Neutrophil (primary cell): ENCODE results near the gene MALRD1.

Experiments
- H3K27ac ChIP-seq: fragments of 200-600 bp; sonication (generic); 2 replicates; pipeline ENCODE4 v1.5.1; 2016; ENCODE audit warnings: mild to moderate bottlenecking, moderate library complexity
- H3K27me3 ChIP-seq: fragments of 200-600 bp; sonication (generic); 2 replicates; pipeline ENCODE4 v1.6.0; 2016; ENCODE audit warnings: mild to moderate bottlenecking
- H3K36me3 ChIP-seq: fragments of 200-600 bp; sonication (generic); 2 replicates; pipeline ENCODE4 v1.5.1; 2017
- H3K4me1 ChIP-seq, 2 experiments: fragments of 200-600 bp in 1 of 2; sonication (generic) in 1 of 2; 1 replicate in 1 of 2; 2 replicates in 1 of 2; pipeline versions ENCODE4 v1.5.1 to v1.6.1; 2013 to 2016; ENCODE audit warnings: low read depth in 1 of 2, low read length in 1 of 2, mild to moderate bottlenecking in 1 of 2, moderate library complexity in 1 of 2; ENCODE audit not compliant: control insufficient read depth in 1 of 2, insufficient read depth in 1 of 2
- H3K4me3 ChIP-seq, 2 experiments: fragments of 200-600 bp in 1 of 2; sonication (generic) in 1 of 2; 1 replicate in 1 of 2; 2 replicates in 1 of 2; pipeline ENCODE4 v1.5.1; 2013 to 2016; ENCODE audit warnings: low read depth in 1 of 2, low read length in 1 of 2, mild to moderate bottlenecking in 1 of 2, moderate library complexity in 1 of 2
- H3K9me3 ChIP-seq: fragments of 200-600 bp; sonication (generic); 2 replicates; pipeline ENCODE4 v1.5.1; 2016
- CTCF ChIP-seq: fragments of 200-600 bp; sonication (generic); IDR thresholded peaks from 2 replicates; pipeline ENCODE4 v1.5.1; 2016; ENCODE audit warnings: antibody characterized with exemption

Gene MALRD1

GRCh38 chr10:19451937-19452336, 403.3 kb downstream of the MALRD1 start:
- H3K27me3 ChIP-seq: no peaks in the 10 kb centered on the region
- no peak for TF ChIP-seq CTCF
- no peaks in the 10 kb centered on the region for H3K4me1 ChIP-seq
- H3K4me3 ChIP-seq: no peak overlapping the region
- H3K36me3 ChIP-seq: no peaks in the 10 kb centered on the region
- no peaks in the 10 kb centered on the region for H3K9me3 ChIP-seq
- H3K27ac ChIP-seq: no peak overlapping the region

DNA sequence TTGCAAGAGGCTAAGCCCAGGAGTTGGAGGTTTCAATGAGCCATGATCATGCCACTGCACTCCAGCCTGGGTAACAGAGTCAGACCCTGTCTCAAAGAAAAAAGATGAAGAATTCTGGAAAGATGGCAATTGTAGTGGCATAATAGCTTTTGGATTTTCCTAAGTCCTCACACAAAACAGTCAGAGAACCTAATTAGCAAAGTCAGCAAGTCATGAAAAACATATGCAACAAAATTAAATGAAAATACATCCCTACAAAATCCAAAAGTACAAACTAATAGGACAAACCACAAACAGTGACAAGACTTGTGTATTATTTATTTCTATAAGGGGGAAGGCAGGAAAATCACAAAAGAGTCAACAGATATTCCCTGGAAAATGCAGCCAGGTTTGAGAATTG, 405.4 kb downstream of the MALRD1 start:
- Histone ChIP-seq H3K27me3 (no peaks in the 10 kb centered on the region), H3K36me3 (no peaks in the 10 kb centered on the region), H3K9me3 (no peaks in the 10 kb centered on the region), H3K4me1 (no peaks in the 10 kb centered on the region), H3K27ac (no peak overlapping the region), H3K4me3 (no peak overlapping the region)
- no peak for TF ChIP-seq CTCF

GRCh38 chr10:19461588-19461987, 413.0 kb downstream of the MALRD1 start:
- H3K27ac ChIP-seq: no peak overlapping the region
- H3K27me3 ChIP-seq: no peaks in the 10 kb centered on the region
- H3K36me3 ChIP-seq: no peaks in the 10 kb centered on the region
- no peak overlapping the region for H3K4me3 ChIP-seq
- no peaks in the 10 kb centered on the region for H3K4me1 ChIP-seq
- TF ChIP-seq CTCF: no peak
- H3K9me3 ChIP-seq: no peaks in the 10 kb centered on the region

- no peak overlapping the region for H3K4me3 ChIP-seq
- no peak overlapping the region for H3K27ac ChIP-seq
- no peaks in the 10 kb centered on the region for H3K36me3 ChIP-seq
- no peaks in the 10 kb centered on the region for H3K4me1 ChIP-seq
- no peaks in the 10 kb centered on the region for H3K9me3 ChIP-seq
- TF ChIP-seq CTCF: no peak
- H3K27me3 ChIP-seq: no peaks in the 10 kb centered on the region
These were observed 418.1 kb downstream of the MALRD1 start for GRCh38 chr10:19466709-19467108.

DNA sequence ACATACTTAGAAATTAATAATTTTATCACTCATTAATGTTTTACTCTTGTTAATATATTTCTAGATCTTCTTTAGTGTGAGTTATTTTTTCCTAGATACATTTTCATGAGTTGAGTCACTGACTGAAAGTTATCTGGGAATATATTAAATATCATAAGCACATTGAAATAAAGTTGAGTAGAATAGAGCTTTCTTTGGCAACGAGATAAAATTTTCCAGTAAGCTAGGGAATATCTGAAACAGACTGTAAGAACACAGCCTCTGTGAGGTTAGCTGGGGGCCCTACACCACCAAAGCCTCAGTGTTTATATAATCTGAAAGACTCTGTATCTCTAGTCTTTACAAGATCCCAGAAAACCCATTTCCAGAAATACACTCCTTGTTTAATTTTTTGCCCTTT, 419.8 kb downstream of the MALRD1 start:
- Histone ChIP-seq H3K9me3 (no peaks in the 10 kb centered on the region), H3K4me3 (no peak overlapping the region), H3K27me3 (no peaks in the 10 kb centered on the region), H3K4me1 (no peaks in the 10 kb centered on the region), H3K27ac (no peak overlapping the region), H3K36me3 (no peaks in the 10 kb centered on the region)
- TF ChIP-seq CTCF: no peak

DNA sequence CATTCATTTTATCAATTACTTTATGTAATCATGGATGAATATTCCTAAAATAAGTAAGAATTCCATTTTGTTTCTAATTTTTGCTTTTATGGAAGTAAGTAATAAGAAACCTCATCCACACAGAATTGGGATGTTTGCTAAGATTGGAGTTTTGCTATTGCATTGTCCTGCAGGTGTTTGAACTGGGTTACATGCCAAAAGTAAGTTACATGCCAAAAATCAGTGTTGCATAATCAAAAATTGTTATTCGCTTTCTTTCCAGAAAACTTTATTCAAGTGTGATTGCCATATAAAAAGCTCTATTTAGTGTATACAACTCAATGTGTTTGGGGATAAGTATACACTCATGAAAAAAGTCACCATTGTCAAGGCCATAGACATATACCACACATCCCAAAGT, 420.9 kb downstream of the MALRD1 start:
- Histone ChIP-seq H3K4me3 (no peak overlapping the region), H3K27me3 (no peaks in the 10 kb centered on the region), H3K9me3 (no peaks in the 10 kb centered on the region), H3K36me3 (no peaks in the 10 kb centered on the region), H3K4me1 (no peaks in the 10 kb centered on the region), H3K27ac (no peak overlapping the region)
- TF ChIP-seq CTCF: no peak
